H1 (cell line): Measurements from ENCODE around the gene WDR38. TPM values are rescaled to one million over a fixed set of nuclear protein-coding genes. Genes with fewer than 3 reads are reported as not detected.

Source experiments
- ASH2L ChIP-seq: fragments of 200-600, 300-600 bp; sonication (generic); IDR thresholded peaks from one replicate; pipeline ENCODE4 v1.7.1; 2017; ENCODE audit warnings: low read length
- BCL11A ChIP-seq, 2 experiments: IDR thresholded peaks; one replicate each; pipeline ENCODE4 v1.6.1; 2011; ENCODE audit warnings: low read depth in 2 of 2, low read length in 2 of 2, mild to moderate bottlenecking in 2 of 2
- CEBPB ChIP-seq: IDR thresholded peaks from 2 replicates; pipeline ENCODE4 v1.6.1; 2012; ENCODE audit warnings: low read depth, low read length
- SIN3A ChIP-seq, 2 experiments: IDR thresholded peaks in 1 of 2; conservative IDR thresholded peaks in 1 of 2; 2 replicates each; pipeline ENCODE4 v1.6.1; 2011 to 2012; ENCODE audit warnings: low read length in 2 of 2, improper control_type of control experiment in 1 of 2, low read depth in 1 of 2, mild to moderate bottlenecking in 1 of 2
- SP1 ChIP-seq: IDR thresholded peaks from 2 replicates; pipeline ENCODE4 v1.6.1; 2011; ENCODE audit warnings: low read depth, low read length
- TAF7 ChIP-seq: optimal IDR thresholded peaks from 2 replicates; pipeline ENCODE3; 2011; ENCODE audit warnings: low read depth, mild to moderate bottlenecking, inconsistent platforms, low read length, moderate library complexity, borderline replicate concordance
- ZNF274 ChIP-seq: IDR thresholded peaks from 2 replicates; pipeline ENCODE4 v1.7.0; 2012; ENCODE audit warnings: low read length, borderline replicate concordance; ENCODE audit errors: extremely low read depth
- polyA plus RNA-seq, 7 experiments: library from polyadenylated mRNA; depleted of rRNA in 3 of 7; stranded (reverse) in 5 of 7; unstranded in 2 of 7; fragments of >200 nt in 5 of 7; fragments of 200-250 nt in 2 of 7; gene quantifications; 1 replicate in 5 of 7; 2 replicates in 1 of 7; 4 replicates in 1 of 7; pipeline versions ENCODE4 v1.2.1 to v1.2.3, GENCODE V29; 2011 to 2013; ENCODE audit warnings: missing spikeins in 2 of 7, mixed read lengths in 2 of 7
- total RNA-seq: library from RNA; stranded (reverse); fragmentation: NEBNext Ultra II Directional; extraction: Animal tissue kit (Norgen Biotek cat#: 25700); gene quantifications from 2 replicates; pipeline ENCODE4 v1.2.1, GENCODE V29; 2021

Gene WDR38
- total and polyA plus RNA-seq, 2 of the 8 experiments (the other 6 are each of a cell fraction or from before 2014, with no cell fraction given) = not detected

- TF ChIP-seq BCL11A (IDR thresholded peaks at IDR 0.05; ENCODE audit: low read depth in 2 of 2, low read length in 2 of 2) (no peak), SP1 (no peak), ZNF274 (no peak), ASH2L (no peak), CEBPB (no peak), SIN3A (conservative IDR thresholded peaks at IDR 0.05 in 1 of 2, IDR thresholded peaks at IDR 0.05 in 1 of 2; ENCODE audit: low read depth in 1 of 2, low read length in 2 of 2) (no peak), TAF7 (no peak)
These were observed 6.3 kb upstream of the WDR38 start (continued) for GRCh38 chr9:124846969-124847368.
